ENCODE data around the gene RCAN3.
A peak's percentile ranks its signal among the peaks of the same experiment; 100 is the strongest.
"Not testable (repeated sequence)": the region's sequence is repeated elsewhere in the genome, so short reads cannot be mapped to it uniquely, and the experiment has no call there.

The RCAN3 gene

GRCh38 chr1:24504560-24504959 lies 1.9 kb downstream of the RCAN3 start:
- H3K27ac ChIP-seq: peak overlapping the region; percentile 94
- no peak for TF ChIP-seq CTCF (conservative IDR thresholded peaks at IDR 0.05)

GRCh38 chr1:24505816-24506215 lies 3.2 kb downstream of the RCAN3 start:
- no peak for TF ChIP-seq CTCF (conservative IDR thresholded peaks at IDR 0.05)
- H3K27ac ChIP-seq: no peak overlapping the region

- no peak for TF ChIP-seq CTCF (conservative IDR thresholded peaks at IDR 0.05)
- H3K27ac ChIP-seq: no peak overlapping the region
Observed at GRCh38 chr1:24506691-24507381, 4.2 kb downstream of the RCAN3 start.

DNA sequence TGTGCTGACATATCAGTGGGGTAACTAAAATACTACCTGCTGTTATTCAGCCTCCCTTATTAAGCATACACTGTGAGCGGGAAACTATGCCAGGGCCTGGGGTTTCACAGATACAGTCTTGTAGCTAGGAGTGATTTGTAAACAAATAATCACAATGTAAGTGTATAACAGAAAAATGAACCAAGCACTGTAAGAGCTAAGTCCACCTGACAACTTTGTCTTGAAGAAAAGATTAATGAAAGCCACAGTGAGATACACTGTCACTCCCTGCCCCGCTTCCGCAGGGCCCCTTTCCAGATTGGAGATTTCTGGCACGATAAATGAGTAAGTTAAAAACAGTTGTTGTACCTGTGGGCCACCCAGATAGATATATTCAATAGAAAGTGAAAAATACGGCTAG lies 4.8 kb downstream of the RCAN3 start:
- TF ChIP-seq CTCF (conservative IDR thresholded peaks at IDR 0.05): no peak
- no peak overlapping the region for H3K27ac ChIP-seq

DNA sequence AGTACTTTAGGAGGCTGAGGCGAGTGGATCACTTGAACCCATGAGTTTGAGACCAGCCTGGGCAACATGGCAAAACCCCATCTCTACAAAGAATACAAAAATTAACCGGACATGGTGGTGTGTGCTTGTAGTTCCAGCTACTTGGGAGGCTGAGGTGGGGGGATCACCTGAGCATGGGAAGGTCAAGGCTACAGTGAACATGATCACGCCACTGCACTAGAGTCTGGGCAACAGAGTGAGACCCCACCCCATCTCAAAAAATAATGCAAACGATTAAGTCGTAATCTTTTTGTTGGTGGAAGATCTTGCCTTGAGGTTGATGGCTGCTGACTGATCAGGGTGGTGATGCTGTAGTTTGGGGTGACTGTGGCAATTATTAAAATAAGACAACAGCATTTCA lies 6.3 kb downstream of the RCAN3 start:
- no peak for TF ChIP-seq CTCF (conservative IDR thresholded peaks at IDR 0.05)

DNA sequence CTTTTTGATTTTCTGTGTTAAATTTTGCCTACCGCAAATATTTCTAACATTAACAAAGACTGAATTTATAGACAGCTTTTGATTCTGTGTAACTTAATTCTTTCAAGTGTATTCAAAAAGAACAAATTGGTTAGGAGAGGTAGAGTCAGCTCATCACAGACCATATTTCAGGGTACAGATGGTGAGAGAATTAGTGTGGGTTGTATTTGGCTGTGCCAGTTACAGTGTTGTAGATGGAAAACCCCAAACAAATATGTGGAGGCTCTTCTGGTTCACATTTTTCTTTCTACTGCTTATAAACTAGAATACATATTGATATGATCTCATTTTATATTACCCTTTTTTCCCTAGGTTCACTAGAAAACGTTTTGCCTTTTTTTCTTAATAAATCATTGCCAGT lies 11.1 kb downstream of the RCAN3 start:
- TF ChIP-seq CTCF (conservative IDR thresholded peaks at IDR 0.05): no peak
- H3K27ac ChIP-seq: no peak overlapping the region

More for the DNA sequence above, 6.3 kb downstream of the RCAN3 start:
- no peak overlapping the region for H3K27ac ChIP-seq

- H3K27ac ChIP-seq: no peak overlapping the region
- TF ChIP-seq CTCF (conservative IDR thresholded peaks at IDR 0.05): no peak
Observed at GRCh38 chr1:24514946-24515345, 12.3 kb downstream of the RCAN3 start.

DNA sequence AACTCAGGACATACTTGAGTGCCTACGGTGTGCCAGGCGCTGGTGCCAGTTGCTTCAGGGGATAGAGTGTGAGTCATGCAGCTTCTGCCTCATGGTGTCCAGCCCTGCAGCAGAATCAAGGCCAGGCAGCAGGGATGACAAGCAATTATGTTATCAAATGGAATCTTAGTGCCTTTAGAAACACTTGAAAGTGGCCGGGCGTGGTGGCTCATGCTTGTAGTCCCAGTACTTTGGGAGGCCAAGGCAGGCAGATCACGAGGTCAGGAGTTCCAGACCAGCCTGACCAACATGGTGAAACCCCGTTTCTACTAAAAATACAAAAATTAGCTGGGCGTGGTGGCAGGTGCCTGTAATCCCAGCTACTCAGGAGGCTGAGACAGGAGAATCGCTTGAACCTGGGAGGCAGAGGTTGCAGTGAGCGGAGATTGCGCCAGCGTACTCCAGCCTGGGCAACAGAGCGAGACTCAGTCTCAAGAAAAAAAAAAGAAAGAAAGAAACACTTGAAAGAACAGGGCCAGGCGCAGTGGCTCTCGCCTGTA lies 13.1 kb downstream of the RCAN3 start:
- H3K27ac ChIP-seq: not testable (repeated sequence)

Data from VCaP (cell line).